ENCODE measurements around the gene SERTAD2. TPM values are rescaled to one million over a fixed set of nuclear protein-coding genes. Genes with fewer than 3 reads are reported as not detected.
A peak's percentile ranks its signal among the peaks of the same experiment; 100 is the strongest.

SERTAD2 gene
- total RNA-seq, 2 donors from 2014 or later, result 11.2 to 20.7 TPM

DNA sequence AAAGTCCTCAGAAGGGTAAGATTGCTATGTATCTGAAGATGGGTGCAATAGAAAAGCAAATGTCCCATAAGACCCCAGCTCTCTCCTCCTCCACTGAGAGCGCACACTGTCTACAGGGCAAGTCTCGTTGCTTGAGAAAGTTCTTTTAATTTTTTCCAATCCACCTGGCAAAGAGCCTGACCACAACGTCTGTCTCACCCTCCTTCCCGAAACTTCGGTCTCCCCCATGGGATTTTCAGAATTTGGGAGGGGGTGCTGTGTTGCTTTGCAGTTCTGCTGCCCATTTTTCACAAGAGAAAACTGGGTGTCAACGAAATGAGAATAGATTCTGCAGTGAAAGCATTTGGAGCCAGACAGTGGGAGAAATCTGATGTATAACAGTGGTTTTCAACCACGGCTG is 40.4 kb downstream of the SERTAD2 start:
- DNase-seq, result no peak
- Histone ChIP-seq H3K27ac (no peak overlapping the region), H3K9ac (ENCODE audit: low read depth in 2 of 2, low read length in 2 of 2) (no peak overlapping the region), H3K9me3 (no peaks in the 10 kb centered on the region), H3K36me3 (no peaks in the 10 kb centered on the region), H3K27me3 (no peaks in the 10 kb centered on the region), H3K4me1 (peaks cover 4% of the 10 kb centered on the region), H3K4me3 (no peak overlapping the region)
- intact Hi-C loops (cut with DNase I), result no loop called here
- no peak for TF ChIP-seq CTCF (IDR thresholded peaks at IDR 0.05)

- H3K9me3 ChIP-seq, result no peaks in the 10 kb centered on the region
- no peak for TF ChIP-seq CTCF (IDR thresholded peaks at IDR 0.05)
- DNase-seq, result no peak
- no peaks in the 10 kb centered on the region for H3K27me3 ChIP-seq
- intact Hi-C loops (cut with DNase I), result no loop called here
- no peaks in the 10 kb centered on the region for H3K36me3 ChIP-seq
- no peak overlapping the region for H3K4me3 ChIP-seq
- H3K27ac ChIP-seq, result no peak overlapping the region
- H3K9ac ChIP-seq (ENCODE audit: low read depth in 2 of 2, low read length in 2 of 2), result no peak overlapping the region
- peaks cover 10% of the 10 kb centered on the region for H3K4me1 ChIP-seq
Observed at GRCh38 chr2:64612575-64613195, 41.0 kb downstream of the SERTAD2 start.

DNA sequence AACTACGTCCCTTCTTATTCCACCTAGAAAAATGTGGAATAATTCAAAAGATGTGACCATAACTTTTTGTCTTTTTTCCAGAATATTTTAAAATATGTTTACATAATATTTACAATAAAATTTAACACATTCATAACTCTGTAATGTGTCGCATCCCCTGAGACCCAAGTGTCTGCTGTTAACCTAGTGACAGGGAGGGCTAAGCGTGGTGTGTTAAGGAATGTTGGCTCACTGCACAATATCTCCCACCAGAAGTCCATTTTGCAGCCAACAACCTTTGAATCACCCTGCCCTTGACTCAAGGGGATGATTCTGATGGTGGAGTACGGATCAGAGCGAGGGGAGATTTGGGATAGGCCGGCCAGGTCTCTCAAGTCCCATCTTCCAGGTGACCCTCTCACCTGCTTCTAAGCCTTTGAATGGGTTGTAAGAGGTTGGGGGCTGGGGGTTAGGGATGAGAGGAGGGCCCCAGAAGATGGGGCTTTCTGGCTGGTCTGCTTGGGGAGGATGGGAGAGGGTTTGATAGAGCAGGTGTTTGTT is 43.3 kb downstream of the SERTAD2 start:
- DNase-seq, result no peak

DNA sequence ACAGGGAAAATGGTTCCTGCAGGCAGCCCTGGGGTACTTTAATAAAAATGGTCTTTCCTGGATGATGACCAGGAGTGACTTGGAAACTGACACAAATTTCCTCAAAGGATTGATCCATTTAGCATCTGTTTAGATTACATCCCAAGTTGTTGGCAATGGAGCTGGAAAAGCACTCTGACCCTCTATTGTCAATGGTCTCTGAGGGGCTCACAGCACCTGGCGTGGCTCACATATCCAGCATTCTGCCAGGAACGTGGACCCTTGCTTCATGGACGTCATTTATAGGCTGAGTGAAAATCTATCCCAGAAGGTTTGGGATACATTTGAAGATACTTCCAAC is 43.8 kb downstream of the SERTAD2 start:
- Histone ChIP-seq H3K36me3 (no peaks in the 10 kb centered on the region), H3K4me1 (peaks cover 19% of the 10 kb centered on the region), H3K4me3 (peak overlapping the region; percentile 53), H3K9me3 (no peaks in the 10 kb centered on the region), H3K27me3 (no peaks in the 10 kb centered on the region), H3K9ac (ENCODE audit: low read depth in 2 of 2, low read length in 2 of 2) (peak overlapping the region; percentile 68 to 88), H3K27ac (no peak overlapping the region)
- intact Hi-C loops (cut with DNase I), result no loop called here
- no peak for TF ChIP-seq CTCF (IDR thresholded peaks at IDR 0.05)
- DNase-seq, result no peak

More for the DNA sequence above, 43.3 kb downstream of the SERTAD2 start:
- Histone ChIP-seq H3K9ac (ENCODE audit: low read depth in 2 of 2, low read length in 2 of 2) (no peak overlapping the region), H3K4me3 (no peak overlapping the region), H3K4me1 (peaks cover 15% of the 10 kb centered on the region), H3K27ac (no peak overlapping the region), H3K27me3 (no peaks in the 10 kb centered on the region), H3K9me3 (no peaks in the 10 kb centered on the region), H3K36me3 (no peaks in the 10 kb centered on the region)
- intact Hi-C loops (cut with DNase I), result no loop called here
- TF ChIP-seq CTCF (IDR thresholded peaks at IDR 0.05), result no peak

- DNase-seq, result peak; percentile 58
- no peaks in the 10 kb centered on the region for H3K36me3 ChIP-seq
- H3K9me3 ChIP-seq, result no peaks in the 10 kb centered on the region
- TF ChIP-seq CTCF (IDR thresholded peaks at IDR 0.05), result no peak
- H3K27me3 ChIP-seq, result no peaks in the 10 kb centered on the region
- H3K4me1 ChIP-seq, result peaks cover 19% of the 10 kb centered on the region
- intact Hi-C loops (cut with DNase I), result no loop called here
- peak overlapping the region; percentile 28 for H3K27ac ChIP-seq
- peak overlapping the region; percentile 53 for H3K4me3 ChIP-seq
- peak overlapping the region; percentile 68 to 88 for H3K9ac ChIP-seq (ENCODE audit: low read depth in 2 of 2, low read length in 2 of 2)
Observed at GRCh38 chr2:64609227-64609941, 44.3 kb downstream of the SERTAD2 start.

All from colonic mucosa (tissue), 4 donors.